ENCODE data around the gene C19orf47.

Gene C19orf47

DNA sequence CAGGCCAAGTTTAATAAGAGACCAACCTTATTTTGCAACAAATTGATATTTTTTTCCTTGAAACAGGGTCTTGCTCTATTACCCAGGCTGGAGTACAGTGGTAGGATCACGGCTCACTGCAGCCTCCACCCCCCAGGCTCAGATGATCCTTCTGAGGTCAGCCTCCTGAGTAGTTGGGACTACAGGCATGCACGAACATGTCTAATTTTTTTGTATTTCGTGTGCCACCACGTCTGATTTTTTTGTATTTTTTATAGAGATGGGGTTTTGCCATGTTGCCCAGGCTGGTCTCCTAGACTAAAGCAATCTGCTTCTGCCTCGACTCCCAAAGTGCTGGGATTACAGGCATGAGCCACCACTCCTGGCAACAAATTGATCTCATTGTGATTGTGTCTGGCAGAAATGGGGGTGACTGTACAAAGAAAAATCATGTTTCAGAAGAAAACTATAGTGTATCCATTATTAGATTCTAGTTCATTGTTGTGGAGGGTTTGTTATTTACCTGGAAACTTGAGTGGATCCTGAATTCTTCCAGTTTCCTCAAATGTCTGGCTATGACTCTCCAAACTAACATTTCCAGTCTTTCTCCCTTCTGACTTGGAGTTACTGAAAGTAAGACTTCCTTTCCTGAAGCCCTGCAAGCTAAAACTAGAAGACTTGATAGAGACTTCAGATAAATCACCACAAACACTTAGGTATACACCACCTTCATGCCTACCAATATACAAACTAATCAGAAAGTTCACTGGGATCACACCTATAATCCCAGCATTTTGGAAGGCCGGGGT, 45.8 kb downstream of the C19orf47 start:
- DNase-seq (ENCODE audit: extremely low read depth, low read depth) = no peak

DNA sequence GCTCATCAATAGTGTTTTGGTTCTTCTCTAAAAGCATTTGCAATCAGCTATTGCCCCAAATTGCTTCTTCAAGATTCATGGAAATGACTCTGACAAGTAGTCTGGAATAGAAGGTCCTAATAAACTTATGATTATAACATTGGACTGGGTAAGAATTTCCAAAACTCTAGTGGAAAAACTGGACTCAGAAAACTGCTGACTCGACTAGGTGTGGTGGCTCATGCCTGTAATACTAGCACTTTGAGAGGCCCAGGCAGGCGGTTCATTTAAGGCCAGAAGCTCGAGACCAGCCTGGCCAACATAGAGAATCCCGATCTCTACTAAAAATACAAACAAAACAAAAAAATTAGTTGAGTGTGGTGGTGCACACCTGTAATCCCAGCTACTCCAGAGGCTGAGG, 47.5 kb downstream of the C19orf47 start:
- TF ChIP-seq, protein P1, sequence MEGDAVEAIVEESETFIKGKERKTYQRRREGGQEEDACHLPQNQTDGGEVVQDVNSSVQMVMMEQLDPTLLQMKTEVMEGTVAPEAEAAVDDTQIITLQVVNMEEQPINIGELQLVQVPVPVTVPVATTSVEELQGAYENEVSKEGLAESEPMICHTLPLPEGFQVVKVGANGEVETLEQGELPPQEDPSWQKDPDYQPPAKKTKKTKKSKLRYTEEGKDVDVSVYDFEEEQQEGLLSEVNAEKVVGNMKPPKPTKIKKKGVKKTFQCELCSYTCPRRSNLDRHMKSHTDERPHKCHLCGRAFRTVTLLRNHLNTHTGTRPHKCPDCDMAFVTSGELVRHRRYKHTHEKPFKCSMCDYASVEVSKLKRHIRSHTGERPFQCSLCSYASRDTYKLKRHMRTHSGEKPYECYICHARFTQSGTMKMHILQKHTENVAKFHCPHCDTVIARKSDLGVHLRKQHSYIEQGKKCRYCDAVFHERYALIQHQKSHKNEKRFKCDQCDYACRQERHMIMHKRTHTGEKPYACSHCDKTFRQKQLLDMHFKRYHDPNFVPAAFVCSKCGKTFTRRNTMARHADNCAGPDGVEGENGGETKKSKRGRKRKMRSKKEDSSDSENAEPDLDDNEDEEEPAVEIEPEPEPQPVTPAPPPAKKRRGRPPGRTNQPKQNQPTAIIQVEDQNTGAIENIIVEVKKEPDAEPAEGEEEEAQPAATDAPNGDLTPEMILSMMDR (IDR thresholded peaks at IDR 0.05; ENCODE audit: low read depth, low read length) = no peak
- DNase-seq (ENCODE audit: extremely low read depth, low read depth) = no peak

More for the DNA sequence above, 45.8 kb downstream of the C19orf47 start:
- TF ChIP-seq, protein P1 (IDR thresholded peaks at IDR 0.05; ENCODE audit: low read depth, low read length) = no peak

DNA sequence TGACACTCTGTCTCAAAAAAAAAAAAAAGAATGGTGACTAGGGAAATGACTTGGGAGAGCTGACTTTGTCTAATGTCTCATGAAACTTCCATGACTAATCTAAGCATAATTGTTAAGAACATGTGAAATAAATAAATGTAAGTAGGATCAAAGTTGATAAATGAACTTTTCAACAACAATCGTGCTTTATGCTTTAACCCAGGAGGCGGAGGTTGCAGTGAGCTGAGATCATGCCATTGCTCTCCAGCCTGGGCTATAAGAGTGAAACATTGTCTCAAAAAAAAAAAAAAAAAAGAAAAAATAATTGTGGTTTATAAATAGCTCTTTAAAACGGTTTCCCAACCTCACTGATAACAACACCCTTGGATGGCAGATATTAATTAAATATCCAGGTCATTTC, 50.2 kb downstream of the C19orf47 start:
- TF ChIP-seq, protein P1 (IDR thresholded peaks at IDR 0.05; ENCODE audit: low read depth, low read length) = no peak
- DNase-seq (ENCODE audit: extremely low read depth, low read depth) = no peak

DNA sequence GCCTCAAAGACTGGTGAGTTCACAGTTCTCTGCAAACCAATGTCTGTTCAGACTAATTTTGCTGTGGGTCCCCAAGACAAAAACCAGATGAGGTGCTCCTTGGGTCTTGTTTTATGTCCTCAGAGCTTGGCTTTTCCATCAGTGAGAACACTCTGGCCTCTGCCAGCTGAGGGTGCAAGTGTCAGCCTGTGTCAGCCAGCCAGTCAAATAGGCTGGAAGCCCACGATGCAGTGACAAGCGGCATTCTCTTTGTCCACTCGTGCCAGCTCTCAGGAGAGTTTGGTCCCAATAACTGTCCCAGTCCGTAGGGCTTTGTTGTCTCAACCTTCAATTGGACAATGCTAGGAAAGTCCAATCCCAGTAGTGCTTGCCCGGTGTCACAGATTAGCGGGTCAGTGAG, 53.6 kb downstream of the C19orf47 start:
- TF ChIP-seq, protein P1 (IDR thresholded peaks at IDR 0.05; ENCODE audit: low read depth, low read length) = no peak
- no peak for DNase-seq (ENCODE audit: extremely low read depth, low read depth)

DNA sequence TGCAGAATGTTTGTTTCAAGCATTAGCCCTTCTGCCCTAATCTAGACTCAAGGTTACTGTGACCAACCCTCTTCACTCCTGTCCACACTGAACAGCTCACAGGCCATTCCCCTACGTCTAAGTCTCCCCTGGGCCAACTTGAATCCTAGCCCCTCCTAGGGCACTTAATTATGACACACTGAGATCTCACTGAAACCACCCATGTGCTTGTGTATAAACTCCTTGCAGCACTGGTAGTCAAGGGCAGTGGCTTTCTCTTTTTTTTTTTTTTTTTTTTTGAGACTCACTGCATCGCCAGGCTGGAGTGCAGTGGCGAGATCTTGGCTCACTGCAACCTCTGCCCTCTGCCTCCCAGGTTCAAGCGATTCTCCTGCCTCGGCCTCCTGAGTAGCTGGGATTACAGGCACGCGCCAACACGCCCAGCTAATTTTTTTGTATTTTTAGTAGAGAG, 61.2 kb downstream of the C19orf47 start:
- no peak for DNase-seq (ENCODE audit: extremely low read depth, low read depth)
- TF ChIP-seq, protein P1 (IDR thresholded peaks at IDR 0.05; ENCODE audit: low read depth, low read length) = no peak

DNA sequence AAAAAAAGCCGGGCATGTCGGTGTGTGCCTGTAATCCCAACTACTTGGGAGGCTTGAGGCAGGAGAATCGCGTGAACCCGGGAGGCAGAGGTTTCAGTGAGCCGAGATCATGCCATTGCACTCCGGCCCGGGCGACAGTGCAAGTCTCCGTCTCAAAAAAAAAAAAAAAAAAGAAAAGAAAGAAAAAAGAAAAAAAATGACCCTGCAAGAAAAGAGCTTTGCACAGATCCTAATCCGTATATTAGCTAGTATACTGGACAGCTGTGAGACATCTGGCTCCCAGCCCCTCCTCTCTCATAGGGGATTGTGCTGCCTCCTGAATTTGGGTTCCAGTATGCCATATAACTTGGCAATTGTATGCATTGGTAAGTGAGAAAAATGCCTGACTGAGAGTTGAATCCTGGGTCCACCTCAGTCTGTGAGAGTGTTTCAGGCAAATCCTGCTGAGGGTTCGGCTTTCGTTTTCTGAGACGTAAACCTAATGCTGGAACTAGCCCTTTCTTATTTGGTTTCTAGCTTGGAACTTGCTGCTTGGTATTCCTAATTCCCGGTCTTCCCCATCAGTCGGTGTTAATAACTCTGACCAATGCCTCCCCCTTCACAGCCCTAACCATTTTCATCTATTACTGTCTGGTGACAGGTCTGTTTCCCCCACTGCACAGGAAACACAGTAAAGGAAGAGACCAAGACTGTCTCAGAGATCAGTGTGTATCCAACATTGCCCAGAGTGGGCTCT, 61.8 kb downstream of the C19orf47 start:
- TF ChIP-seq, protein P1 (IDR thresholded peaks at IDR 0.05; ENCODE audit: low read depth, low read length) = no peak
- no peak for DNase-seq (ENCODE audit: extremely low read depth, low read depth)
